H7 (cell line): Measurements from ENCODE around the gene TBL1X. TPM values are rescaled to one million over a fixed set of nuclear protein-coding genes. Genes with fewer than 3 reads are reported as not detected.

Experiments
- DNase-seq: peaks from one replicate; pipeline ENCODE4 v3.0.0; 2012
- H3K27me3 ChIP-seq: 2 replicates; pipeline ENCODE4 v1.6.0; 2011; ENCODE audit warnings: mild to moderate bottlenecking, low read length; ENCODE audit not compliant: control insufficient read depth, insufficient read depth
- H3K36me3 ChIP-seq: replicated peaks from 2 replicates; pipeline ENCODE4 v1.5.1; 2011; ENCODE audit warnings: low read length; ENCODE audit not compliant: control insufficient read depth, insufficient read depth
- H3K4me3 ChIP-seq: 2 replicates; pipeline ENCODE4 v1.5.1; 2011; ENCODE audit warnings: low read depth, mild to moderate bottlenecking, control low read depth, low read length, moderate library complexity; ENCODE audit not compliant: insufficient read depth
- total RNA-seq: library from RNA; depleted of rRNA; stranded (reverse); fragments of >200 nt; shearing (Covaris generic); gene quantifications from 2 replicates; pipeline ENCODE4 v1.2.3, GENCODE V29; 2014

TBL1X gene
- total RNA-seq, 1 experiment from 2014 or later = 57.0 TPM

GRCh38 chrX:9582956-9583355, 118.1 kb downstream of the TBL1X start:
- Histone ChIP-seq H3K36me3 (no peaks in the 10 kb centered on the region), H3K4me3 (no peak overlapping the region), H3K27me3 (no peaks in the 10 kb centered on the region)
- DNase-seq = no peak

- Histone ChIP-seq H3K27me3 (no peaks in the 10 kb centered on the region), H3K36me3 (no peaks in the 10 kb centered on the region), H3K4me3 (no peak overlapping the region)
- DNase-seq = peak; percentile 80
These were observed 122.1 kb downstream of the TBL1X start for GRCh38 chrX:9586992-9587392.

GRCh38 chrX:9587642-9588041, 122.8 kb downstream of the TBL1X start:
- Histone ChIP-seq H3K27me3 (no peaks in the 10 kb centered on the region), H3K36me3 (no peaks in the 10 kb centered on the region), H3K4me3 (no peak overlapping the region)
- no peak for DNase-seq

DNA sequence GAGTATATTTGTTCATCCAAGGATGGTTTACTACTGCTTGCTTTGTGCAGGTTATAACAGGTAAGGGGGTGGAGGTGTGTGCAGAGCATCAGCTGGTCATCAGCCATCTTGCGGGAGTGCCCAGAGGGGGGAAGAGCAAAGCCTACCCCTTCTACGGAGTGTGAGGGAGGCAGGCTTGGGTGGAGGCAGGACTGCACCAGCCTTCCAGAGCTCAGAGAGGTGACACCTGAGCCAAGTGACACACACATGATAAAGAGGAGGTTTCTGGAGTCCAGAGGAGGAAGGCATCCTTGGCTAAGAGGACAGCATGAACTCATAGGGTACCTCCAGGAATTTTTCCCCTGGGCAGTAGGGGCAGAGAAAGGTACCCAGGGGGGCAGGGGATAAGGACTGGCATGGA, 126.6 kb downstream of the TBL1X start:
- H3K27me3 ChIP-seq = no peaks in the 10 kb centered on the region
- no peak overlapping the region for H3K4me3 ChIP-seq
- H3K36me3 ChIP-seq = no peaks in the 10 kb centered on the region
- DNase-seq = no peak

GRCh38 chrX:9593756-9594155, 128.9 kb downstream of the TBL1X start:
- no peak for DNase-seq
- Histone ChIP-seq H3K27me3 (no peaks in the 10 kb centered on the region), H3K36me3 (no peaks in the 10 kb centered on the region), H3K4me3 (no peak overlapping the region)

DNA sequence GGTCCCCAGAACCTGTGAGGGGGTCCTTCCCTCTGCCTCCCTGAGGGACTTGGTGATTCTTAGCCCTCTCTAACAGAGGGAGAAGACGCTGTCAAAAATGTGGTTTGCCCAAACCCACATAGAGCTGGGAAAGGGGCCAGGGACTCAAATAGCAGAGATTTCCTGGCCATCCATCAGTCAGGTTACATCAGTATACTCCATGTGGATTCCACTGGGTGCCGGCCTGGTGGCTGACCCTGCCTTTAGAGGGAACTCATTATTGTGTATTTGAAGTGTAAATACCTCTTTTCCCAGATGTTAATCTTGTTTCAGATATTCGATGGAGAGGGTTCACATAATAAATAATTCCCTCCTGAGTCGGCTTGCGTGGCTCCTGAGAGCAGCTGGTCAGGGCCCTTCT, 130.3 kb downstream of the TBL1X start:
- Histone ChIP-seq H3K27me3 (no peaks in the 10 kb centered on the region), H3K4me3 (no peak overlapping the region), H3K36me3 (no peaks in the 10 kb centered on the region)
- DNase-seq = peak; percentile 53

DNA sequence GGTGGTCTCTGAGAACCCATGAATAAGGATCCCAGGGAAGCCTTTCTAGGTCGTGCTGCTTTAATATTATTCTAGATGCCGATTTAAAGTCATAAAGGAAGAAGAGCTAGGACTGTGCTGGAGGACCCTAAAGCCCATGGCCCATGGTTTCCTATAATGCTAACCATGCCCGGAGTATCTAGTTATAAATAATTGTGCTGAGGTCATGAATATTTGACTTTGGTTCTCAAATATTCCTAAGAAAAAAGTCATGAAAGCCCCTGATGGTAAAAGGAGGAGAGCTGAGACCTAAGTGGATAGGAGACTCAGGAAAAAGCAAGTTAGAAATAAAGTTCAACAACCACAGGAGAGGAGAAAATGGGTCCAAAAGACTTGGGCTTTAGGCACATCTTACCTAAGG, 132.0 kb downstream of the TBL1X start:
- H3K4me3 ChIP-seq = no peak overlapping the region
- DNase-seq = no peak
- H3K27me3 ChIP-seq = no peaks in the 10 kb centered on the region
- H3K36me3 ChIP-seq = no peaks in the 10 kb centered on the region

DNA sequence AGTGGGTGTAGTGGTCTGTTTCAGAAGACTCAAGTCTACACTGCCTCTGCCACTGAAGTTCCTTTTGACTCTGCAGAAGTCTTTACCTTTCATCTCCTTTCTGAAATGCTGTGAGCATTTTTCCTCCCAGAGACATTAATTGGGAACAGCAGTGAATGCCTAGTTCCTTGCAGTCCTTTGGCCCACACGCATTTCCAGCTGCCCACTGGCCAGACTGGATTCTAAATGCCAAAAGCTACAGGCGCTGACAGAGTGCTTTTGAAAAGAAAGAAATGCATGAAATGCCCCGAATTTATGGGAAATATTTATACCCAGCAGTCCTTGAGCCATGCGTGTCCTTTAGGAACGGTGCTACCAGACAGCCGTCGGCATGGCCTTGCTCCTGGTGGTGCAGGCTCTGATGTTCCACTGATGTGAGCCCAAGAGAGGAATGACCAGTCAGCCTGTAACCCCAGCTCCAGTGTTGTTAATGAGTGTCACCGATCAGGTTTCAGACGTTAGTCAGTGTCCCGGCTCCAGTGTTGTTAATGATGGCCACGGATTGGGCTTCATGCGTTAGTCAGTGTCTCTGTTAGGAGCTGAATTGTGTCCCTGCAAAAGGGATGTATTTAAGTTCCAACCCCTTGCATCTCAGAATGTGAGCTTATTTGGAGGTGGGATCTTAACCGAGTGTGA, 132.6 kb downstream of the TBL1X start:
- Histone ChIP-seq H3K36me3 (no peaks in the 10 kb centered on the region), H3K27me3 (no peaks in the 10 kb centered on the region), H3K4me3 (no peak overlapping the region)
- DNase-seq = no peak

DNA sequence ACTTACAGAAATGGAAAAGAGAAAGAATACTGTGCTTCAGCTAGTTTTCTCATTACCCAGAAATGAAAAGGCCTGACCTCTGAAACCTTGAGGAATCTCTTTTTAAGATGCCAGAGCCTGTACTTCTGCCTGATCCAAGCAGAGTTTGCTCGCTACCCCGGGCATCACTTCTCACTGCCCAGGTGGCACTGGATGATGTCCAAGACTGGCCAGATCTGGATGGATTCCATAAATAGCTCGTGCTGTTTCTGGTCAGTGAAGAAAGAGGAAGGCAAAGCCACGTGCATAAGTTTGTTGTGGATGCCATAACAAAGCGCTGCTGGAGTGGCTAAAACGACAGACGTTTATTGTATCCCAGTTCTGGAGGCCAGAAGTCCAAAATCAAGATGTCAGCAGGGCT, 133.5 kb downstream of the TBL1X start:
- no peaks in the 10 kb centered on the region for H3K36me3 ChIP-seq
- H3K4me3 ChIP-seq = no peak overlapping the region
- no peaks in the 10 kb centered on the region for H3K27me3 ChIP-seq
- no peak for DNase-seq

DNA sequence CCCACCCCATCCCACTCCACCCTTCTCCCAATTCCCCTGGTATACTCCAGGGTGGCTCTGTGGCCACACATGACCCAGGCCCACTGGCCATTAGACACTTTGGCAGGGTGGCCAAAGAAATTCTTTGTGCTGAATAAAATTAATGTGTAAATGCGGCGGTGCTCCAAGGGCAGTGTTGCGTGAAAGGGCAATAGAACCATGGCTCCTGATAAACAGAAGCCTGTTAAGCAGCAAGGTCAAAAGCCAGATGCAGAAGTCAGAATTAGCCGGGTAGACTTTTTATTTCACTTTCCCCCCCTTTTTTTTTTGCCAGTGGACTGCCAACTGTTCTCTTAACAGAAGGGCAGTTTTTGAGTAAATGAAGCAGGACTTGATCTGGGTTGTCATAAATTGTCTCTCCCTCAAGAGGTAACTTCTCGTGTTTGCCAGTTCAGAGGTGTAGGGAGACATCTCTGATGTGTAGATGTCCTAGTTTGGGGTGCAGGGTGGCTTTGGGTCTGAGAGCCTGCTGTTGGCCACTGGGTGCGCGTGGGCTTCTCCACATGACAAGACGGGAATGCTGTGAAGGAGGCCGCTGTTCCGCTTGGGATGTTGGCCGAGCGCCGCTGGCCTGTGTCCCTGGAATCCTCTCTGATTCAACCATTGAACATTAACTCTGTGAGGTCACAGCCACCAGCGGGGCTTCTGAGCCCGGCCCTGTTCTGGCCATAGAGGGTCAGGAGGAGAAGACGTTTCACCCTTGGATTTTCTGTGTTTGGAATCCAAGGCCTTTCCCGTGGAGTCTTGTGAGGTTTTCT, 139.5 kb downstream of the TBL1X start:
- H3K36me3 ChIP-seq = no peaks in the 10 kb centered on the region
- no peak overlapping the region for H3K4me3 ChIP-seq
- no peak for DNase-seq
- no peaks in the 10 kb centered on the region for H3K27me3 ChIP-seq

GRCh38 chrX:9604908-9605306, 140.0 kb downstream of the TBL1X start:
- Histone ChIP-seq H3K4me3 (no peak overlapping the region), H3K36me3 (no peaks in the 10 kb centered on the region), H3K27me3 (no peaks in the 10 kb centered on the region)
- no peak for DNase-seq

DNA sequence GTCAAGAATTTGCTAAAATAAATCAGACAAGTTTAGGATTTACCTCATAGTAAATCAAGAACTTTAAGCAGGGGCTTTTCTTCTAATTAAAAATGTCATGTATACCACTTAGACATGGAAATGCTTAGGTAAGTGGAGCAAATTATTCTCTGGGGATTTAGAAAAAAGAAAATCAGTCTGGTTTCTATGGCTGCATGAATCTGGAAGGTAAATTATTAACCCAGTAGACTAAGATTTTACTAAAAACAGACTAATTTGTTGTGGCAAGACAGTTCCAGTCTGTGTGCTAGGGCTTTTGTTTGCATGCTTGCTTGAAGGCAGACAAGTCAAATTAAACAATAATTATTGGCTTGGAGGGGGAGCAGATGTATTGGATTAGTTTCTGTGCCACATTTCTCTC, 140.6 kb downstream of the TBL1X start:
- H3K27me3 ChIP-seq = no peaks in the 10 kb centered on the region
- no peak overlapping the region for H3K4me3 ChIP-seq
- no peak for DNase-seq
- H3K36me3 ChIP-seq = no peaks in the 10 kb centered on the region

DNA sequence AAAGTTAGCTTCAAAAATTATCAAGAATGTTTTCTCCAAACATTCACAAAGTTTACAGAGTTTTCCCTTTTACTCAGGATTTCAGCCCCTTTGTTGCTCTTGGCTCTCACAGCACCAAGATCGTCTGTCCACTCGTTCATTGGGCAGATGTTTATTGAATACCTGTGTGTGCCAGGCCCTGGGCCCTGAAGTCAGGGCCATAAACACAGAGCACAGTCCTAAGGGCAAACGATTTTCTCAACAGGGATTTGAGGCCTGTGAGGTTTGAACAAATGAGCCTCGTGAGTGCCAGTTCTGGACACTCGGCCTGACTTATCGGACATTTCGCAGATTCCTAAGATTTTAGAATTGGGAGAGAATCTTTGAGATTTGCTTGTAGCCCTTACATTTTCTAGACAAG, 142.1 kb downstream of the TBL1X start:
- H3K4me3 ChIP-seq = no peak overlapping the region
- no peaks in the 10 kb centered on the region for H3K36me3 ChIP-seq
- no peak for DNase-seq
- no peaks in the 10 kb centered on the region for H3K27me3 ChIP-seq

- Histone ChIP-seq H3K36me3 (no peaks in the 10 kb centered on the region), H3K27me3 (no peaks in the 10 kb centered on the region), H3K4me3 (no peak overlapping the region)
- no peak for DNase-seq
These were observed 144.6 kb downstream of the TBL1X start for GRCh38 chrX:9609499-9609898.

- no peak for DNase-seq
- Histone ChIP-seq H3K27me3 (no peaks in the 10 kb centered on the region), H3K4me3 (no peak overlapping the region), H3K36me3 (no peaks in the 10 kb centered on the region)
These were observed 145.1 kb downstream of the TBL1X start for GRCh38 chrX:9609987-9610386.
